ENCODE data around the gene SPINT1.
A peak's percentile ranks its signal among the peaks of the same experiment; 100 is the strongest.

GRCh38 chr15:40819048-40819447 lies 24.8 kb upstream of the SPINT1 start:
- no peak for TF ChIP-seq SIN3B (IDR thresholded peaks at IDR 0.05; ENCODE audit: low read length)
- peak; percentile 77 to 83 for TF ChIP-seq MAFK (conservative IDR thresholded peaks at IDR 0.05 in 1 of 2, IDR thresholded peaks at IDR 0.05 in 1 of 2; ENCODE audit: low read length in 2 of 2)
- no peak for TF ChIP-seq ZNF703 (CRISPR knock-in tag; IDR thresholded peaks at IDR 0.05; ENCODE audit: borderline replicate concordance)
- no peak for TF ChIP-seq REST (IDR thresholded peaks at IDR 0.05; ENCODE audit: borderline replicate concordance in 1 of 2, low read depth in 1 of 2, low read length in 2 of 2)
